Fibroblast of lung (primary cell): Measurements from ENCODE around the gene GAD1. TPM values are rescaled to one million over a fixed set of nuclear protein-coding genes. Genes with fewer than 3 reads are reported as not detected.

Experiments
- DNase-seq, 2 donors: peaks; one replicate each; pipeline versions ENCODE4 v3.0.0 to v3.0.0-alpha.2; 2010; ENCODE audit warnings: low read depth in 2 of 2
- H2AFZ ChIP-seq: 2 replicates; pipeline ENCODE4 v1.5.1; 2012; ENCODE audit warnings: low read length, control low read depth, inconsistent platforms
- H3K27ac ChIP-seq: 2 replicates; pipeline ENCODE4 v1.5.1; 2011; ENCODE audit warnings: low read length, control low read depth; ENCODE audit not compliant: insufficient read depth
- H3K27me3 ChIP-seq: 2 replicates; pipeline ENCODE4 v1.5.1; 2011; ENCODE audit warnings: mild to moderate bottlenecking, low read length; ENCODE audit not compliant: control insufficient read depth, insufficient read depth
- H3K36me3 ChIP-seq: 2 replicates; pipeline ENCODE4 v1.5.1; 2011; ENCODE audit warnings: low read length; ENCODE audit not compliant: control insufficient read depth, insufficient read depth
- H3K4me1 ChIP-seq: 2 replicates; pipeline ENCODE4 v1.5.1; 2011; ENCODE audit warnings: low read length; ENCODE audit not compliant: control insufficient read depth, insufficient read depth; ENCODE audit errors: extremely low read depth
- H3K4me2 ChIP-seq: 2 replicates; pipeline ENCODE4 v1.5.1; 2011; ENCODE audit warnings: low read length, control low read depth; ENCODE audit not compliant: insufficient read depth; ENCODE audit errors: extremely low read depth
- H3K4me3 ChIP-seq, 4 experiments: fragments of 200-600 bp in 1 of 4; sonication (generic) in 1 of 4; replicated peaks in 1 of 4; 2 replicates each; pipeline ENCODE4 v1.5.1; 2011 to 2016; ENCODE audit warnings: low read length in 4 of 4, low read depth in 3 of 4, mild to moderate bottlenecking in 3 of 4, control low read depth in 2 of 4, inconsistent platforms in 1 of 4, mixed read lengths in 1 of 4; ENCODE audit not compliant: insufficient read depth in 1 of 4; ENCODE audit errors: control extremely low read depth in 1 of 4
- H3K79me2 ChIP-seq: 2 replicates; pipeline ENCODE4 v1.5.1; 2012; ENCODE audit warnings: mild to moderate bottlenecking, low read length, inconsistent platforms; ENCODE audit not compliant: control insufficient read depth, insufficient read depth
- H3K9ac ChIP-seq: 2 replicates; pipeline ENCODE4 v1.5.1; 2011; ENCODE audit warnings: mild to moderate bottlenecking, low read length, control low read depth; ENCODE audit not compliant: insufficient read depth
- H3K9me3 ChIP-seq: 2 replicates; pipeline ENCODE4 v1.5.1; 2012; ENCODE audit warnings: low read depth, low read length; ENCODE audit not compliant: control insufficient read depth, insufficient read depth
- H4K20me1 ChIP-seq: 2 replicates; pipeline ENCODE4 v1.5.1; 2011; ENCODE audit warnings: low read length; ENCODE audit not compliant: control insufficient read depth, insufficient read depth; ENCODE audit errors: extremely low read depth
- CTCF ChIP-seq, 2 donors: IDR thresholded peaks in 1 of 2; conservative IDR thresholded peaks in 1 of 2; 1 replicate in 1 of 2; 2 replicates in 1 of 2; pipeline ENCODE4 v1.5.1; 2011 to 2012; ENCODE audit warnings: low read length in 2 of 2, control low read depth in 1 of 2, inconsistent platforms in 1 of 2, low read depth in 1 of 2, mild to moderate bottlenecking in 1 of 2
- EZH2 ChIP-seq: IDR thresholded peaks from 2 replicates; pipeline ENCODE4 v1.5.1; 2012; ENCODE audit warnings: low read length, control low read depth, mild to moderate bottlenecking; ENCODE audit errors: missing control alignments
- polyA plus RNA-seq, 2 donors: library from polyadenylated mRNA; depleted of rRNA in 1 of 2; stranded (reverse) in 1 of 2; unstranded in 1 of 2; fragments of >200 nt; gene quantifications; 2 replicates each; pipeline ENCODE4 v1.2.1, GENCODE V29; 2011 to 2012; ENCODE audit warnings: missing spikeins in 1 of 2
- total RNA-seq: library from RNA; depleted of rRNA; stranded (reverse); fragments of >200 nt; gene quantifications from 2 replicates; pipeline ENCODE4 v1.2.1, GENCODE V29; 2014

GAD1 gene
- total and polyA plus RNA-seq, 2 donors (not counting 1 experiment from before 2014, with no cell fraction given): 0.12 to 0.33 TPM

DNA sequence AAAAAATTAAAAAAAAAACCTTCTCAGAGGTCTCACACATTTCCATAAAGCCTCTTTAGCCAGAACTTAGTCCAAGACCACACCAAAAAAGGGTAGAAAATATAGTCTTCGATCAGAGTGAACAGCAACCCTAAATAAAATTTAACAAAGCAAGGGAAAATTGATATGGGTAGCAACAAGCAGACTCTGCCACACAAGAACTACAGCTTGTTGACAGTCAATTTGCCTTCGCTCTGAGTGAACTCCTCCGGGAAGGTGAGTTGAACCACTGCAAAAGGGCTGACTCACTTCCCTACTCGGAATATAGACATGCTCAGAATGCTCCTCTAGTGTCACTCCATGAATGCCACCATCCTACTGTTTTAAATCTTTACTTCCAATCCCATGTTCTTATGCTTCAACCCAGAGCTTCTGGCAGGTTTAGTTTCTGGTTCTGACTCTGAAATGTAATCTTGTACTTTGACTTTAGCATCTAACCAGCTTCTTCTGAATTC is 24.1 kb downstream of the GAD1 start:
- Histone ChIP-seq H3K4me1 (peaks cover 2% of the 10 kb centered on the region), H3K9me3 (no peaks in the 10 kb centered on the region), H4K20me1 (no peaks in the 10 kb centered on the region), H3K4me2 (no peak overlapping the region), H3K4me3 (no peak overlapping the region), H3K36me3 (no peaks in the 10 kb centered on the region), H3K9ac (no peak overlapping the region), H3K27ac (no peak overlapping the region), H3K79me2 (no peaks in the 10 kb centered on the region), H3K27me3 (peaks cover 2% of the 10 kb centered on the region), H2AFZ (no peak overlapping the region)
- no peak for DNase-seq
- TF ChIP-seq CTCF (conservative IDR thresholded peaks at IDR 0.05 in 1 of 2, IDR thresholded peaks at IDR 0.05 in 1 of 2; ENCODE audit: low read depth in 1 of 2, low read length in 2 of 2): no peak
- no peak for TF ChIP-seq EZH2

GRCh38 chr2:170842785-170843184 is 26.1 kb downstream of the GAD1 start:
- peaks cover 2% of the 10 kb centered on the region for H3K4me1 ChIP-seq
- H3K9me3 ChIP-seq: no peaks in the 10 kb centered on the region
- no peak for TF ChIP-seq CTCF (conservative IDR thresholded peaks at IDR 0.05 in 1 of 2, IDR thresholded peaks at IDR 0.05 in 1 of 2; ENCODE audit: low read depth in 1 of 2, low read length in 2 of 2)
- no peak for TF ChIP-seq EZH2
- H3K79me2 ChIP-seq: no peaks in the 10 kb centered on the region
- H3K4me2 ChIP-seq: no peak overlapping the region
- no peak overlapping the region for H2AFZ ChIP-seq
- no peaks in the 10 kb centered on the region for H3K27me3 ChIP-seq
- DNase-seq: peak in 1 of 2 donors; percentile 87
- H3K36me3 ChIP-seq: no peaks in the 10 kb centered on the region
- no peak overlapping the region for H3K9ac ChIP-seq
- no peak overlapping the region for H3K4me3 ChIP-seq
- no peaks in the 10 kb centered on the region for H4K20me1 ChIP-seq
- H3K27ac ChIP-seq: no peak overlapping the region

GRCh38 chr2:170843656-170844055 is 27.0 kb downstream of the GAD1 start:
- H3K9ac ChIP-seq: no peak overlapping the region

More at GRCh38 chr2:170843656-170844055, 27.0 kb downstream of the GAD1 start:
- Histone ChIP-seq H2AFZ (no peak overlapping the region), H3K27ac (no peak overlapping the region), H3K36me3 (no peaks in the 10 kb centered on the region), H3K27me3 (no peaks in the 10 kb centered on the region), H3K9me3 (no peaks in the 10 kb centered on the region), H3K79me2 (no peaks in the 10 kb centered on the region), H3K4me2 (peak overlapping the region; percentile 15), H3K4me3 (no peak overlapping the region), H3K4me1 (peaks cover 2% of the 10 kb centered on the region), H4K20me1 (no peaks in the 10 kb centered on the region)
- TF ChIP-seq CTCF (conservative IDR thresholded peaks at IDR 0.05 in 1 of 2, IDR thresholded peaks at IDR 0.05 in 1 of 2; ENCODE audit: low read depth in 1 of 2, low read length in 2 of 2) (no peak), EZH2 (no peak)
- DNase-seq: peak; percentile 40 to 81
